Neural cell (in vitro differentiated cells): ENCODE measurements around the gene HEXIM2. TPM values are rescaled to one million over a fixed set of nuclear protein-coding genes. Genes with fewer than 3 reads are reported as not detected.

Experiments used
- H2AFZ ChIP-seq: fragments of 200-600, 300-800 bp; sonication (generic), shearing (Covaris generic); 2 replicates; pipeline ENCODE4 v1.6.0; 2014; ENCODE audit warnings: low read depth, mild to moderate bottlenecking, antibody characterized with exemption, low read length, moderate library complexity
- H3F3A ChIP-seq: fragments of 200-600 bp; shearing (Covaris generic); 2 replicates; pipeline ENCODE4 v1.6.1; 2016; ENCODE audit warnings: mild to moderate bottlenecking, moderate library complexity, mixed read lengths, antibody characterized with exemption, low read length; ENCODE audit not compliant: insufficient read depth, poor library complexity, severe bottlenecking
- H3K27ac ChIP-seq: fragments of 200-600, 300-800 bp; sonication (generic), shearing (Covaris generic); 2 replicates; pipeline ENCODE4 v1.5.1; 2014; ENCODE audit warnings: mild to moderate bottlenecking, low read length, moderate library complexity
- H3K27me3 ChIP-seq: fragments of 300-800, 200-600 bp; sonication (generic), shearing (Covaris generic); 2 replicates; pipeline ENCODE4 v1.6.0; 2014; ENCODE audit warnings: mild to moderate bottlenecking, low read depth, low read length, moderate library complexity; ENCODE audit not compliant: insufficient read depth
- H3K36me3 ChIP-seq: fragments of 300-800, 200-600 bp; sonication (generic), shearing (Covaris generic); 2 replicates; pipeline ENCODE4 v1.5.1; 2014; ENCODE audit warnings: mild to moderate bottlenecking, antibody characterized with exemption, low read length, moderate library complexity; ENCODE audit not compliant: insufficient read depth
- H3K4me2 ChIP-seq: fragments of 300-800, 200-600 bp; sonication (generic), shearing (Covaris generic); 2 replicates; pipeline ENCODE4 v1.6.0; 2014; ENCODE audit warnings: mild to moderate bottlenecking, low read length
- H3K4me3 ChIP-seq: fragments of 300-800, 200-600 bp; sonication (generic), shearing (Covaris generic); 2 replicates; pipeline ENCODE4 v1.5.1; 2014; ENCODE audit warnings: mild to moderate bottlenecking, low read length, moderate library complexity
- H3K79me2 ChIP-seq: fragments of 200-600 bp; shearing (Covaris generic); replicated peaks from 2 replicates; pipeline ENCODE4 v1.6.0; 2014; ENCODE audit warnings: mild to moderate bottlenecking, low read length, moderate library complexity; ENCODE audit not compliant: insufficient read depth
- H3K9ac ChIP-seq: fragments of 300-800, 200-600 bp; sonication (generic), shearing (Covaris generic); 2 replicates; pipeline ENCODE4 v1.6.1; 2016; ENCODE audit warnings: mild to moderate bottlenecking, low read length, mixed read lengths
- H3K9me2 ChIP-seq: fragments of 200-600 bp; shearing (Covaris generic); 2 replicates; pipeline ENCODE4 v1.6.1; 2016; ENCODE audit warnings: mild to moderate bottlenecking, low read length, mixed read lengths; ENCODE audit not compliant: insufficient read depth
- H3K9me3 ChIP-seq: fragments of 200-600, 300-800 bp; sonication (generic), shearing (Covaris generic); 2 replicates; pipeline ENCODE4 v1.6.1; 2016; ENCODE audit warnings: mild to moderate bottlenecking, mixed run types, low read length, moderate library complexity, mixed read lengths
- H4K20me1 ChIP-seq: fragments of 200-600 bp; shearing (Covaris generic); 2 replicates; pipeline ENCODE4 v1.6.1; 2016; ENCODE audit warnings: mild to moderate bottlenecking, mixed run types; ENCODE audit not compliant: insufficient read depth
- EP300 ChIP-seq: fragments of 450-650 bp; conservative IDR thresholded peaks from 2 replicates; pipeline ENCODE4 v1.6.1; 2014; ENCODE audit warnings: antibody characterized with exemption, mild to moderate bottlenecking, moderate library complexity; ENCODE audit not compliant: poor library complexity, severe bottlenecking
- EZH2 ChIP-seq: fragments of 200-600, 300-800 bp; shearing (Covaris generic), sonication (generic); IDR thresholded peaks from 2 replicates; pipeline ENCODE4 v1.6.1; 2014; ENCODE audit warnings: antibody characterized with exemption, low read length, borderline replicate concordance, mild to moderate bottlenecking; ENCODE audit not compliant: insufficient read depth, poor library complexity, severe bottlenecking
- MXI1 ChIP-seq: fragments of 450-650 bp; conservative IDR thresholded peaks from 2 replicates; pipeline ENCODE4 v1.6.1; 2014; ENCODE audit warnings: antibody characterized with exemption, mild to moderate bottlenecking; ENCODE audit not compliant: poor library complexity, severe bottlenecking
- POLR2AphosphoS5 ChIP-seq: IDR thresholded peaks from 2 replicates; pipeline ENCODE4 v1.6.1; 2012
- RAD21 ChIP-seq: fragments of 450-650 bp; conservative IDR thresholded peaks from 2 replicates; pipeline ENCODE4 v1.6.1; 2014; ENCODE audit warnings: antibody characterized with exemption, mild to moderate bottlenecking, moderate library complexity
- SMC3 ChIP-seq: fragments of 450-650 bp; conservative IDR thresholded peaks from 2 replicates; pipeline ENCODE4 v1.6.1; 2014; ENCODE audit warnings: antibody characterized with exemption, mild to moderate bottlenecking, moderate library complexity; ENCODE audit not compliant: poor library complexity
- TAF1 ChIP-seq: IDR thresholded peaks from 2 replicates; pipeline ENCODE4 v1.6.1; 2012; ENCODE audit warnings: low read depth
- polyA plus RNA-seq: library from polyadenylated mRNA; depleted of rRNA; stranded (reverse); fragments of >200 nt; gene quantifications from 2 replicates; pipeline ENCODE4 v1.2.3, GENCODE V29; 2014
- TF ChIP-seq, protein P1 (sequence below): IDR thresholded peaks from 2 replicates; pipeline ENCODE4 v1.6.1; 2012; ENCODE audit warnings: borderline replicate concordance
- TF ChIP-seq, protein P2 (sequence below): fragments of 450-650 bp; IDR thresholded peaks from 2 replicates; pipeline ENCODE4 v1.5.1; 2014; ENCODE audit warnings: antibody characterized with exemption, mild to moderate bottlenecking, moderate library complexity; ENCODE audit not compliant: poor library complexity, severe bottlenecking

HEXIM2 gene
- polyA plus RNA-seq, 1 donor from 2014 or later: 13.9 TPM

DNA sequence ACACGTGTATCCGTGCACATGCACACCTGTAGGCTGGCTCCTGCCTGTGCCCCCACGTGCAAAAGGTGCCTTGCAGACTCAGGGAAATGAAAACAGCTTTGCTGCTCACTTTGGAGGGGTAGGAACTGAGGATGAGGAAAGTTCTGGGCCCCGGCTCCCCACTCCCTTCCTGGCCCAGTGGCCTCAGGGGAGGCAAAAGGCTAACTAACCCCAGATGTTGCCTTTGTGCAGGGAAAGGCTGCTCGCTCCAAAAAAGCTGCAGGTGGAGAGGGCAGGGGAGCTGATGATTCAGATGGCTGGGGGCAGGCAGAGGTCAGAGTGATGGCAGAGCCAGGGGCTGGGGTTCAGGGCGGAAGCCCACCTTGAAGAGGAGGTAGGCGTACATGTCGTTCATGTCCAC is 41.7 kb upstream of the HEXIM2 start:
- H3K36me3 ChIP-seq: no peaks in the 10 kb centered on the region
- H3K27ac ChIP-seq: no peak overlapping the region
- H3K27me3 ChIP-seq: no peaks in the 10 kb centered on the region
- no peak overlapping the region for H2AFZ ChIP-seq
- no peaks in the 10 kb centered on the region for H3K9me3 ChIP-seq
- no peak overlapping the region for H3K4me2 ChIP-seq
- no peaks in the 10 kb centered on the region for H4K20me1 ChIP-seq
- H3K4me3 ChIP-seq: no peak overlapping the region
- no peaks in the 10 kb centered on the region for H3K9me2 ChIP-seq
- H3K79me2 ChIP-seq: no peaks in the 10 kb centered on the region
- no peaks in the 10 kb centered on the region for H3F3A ChIP-seq
- no peak for TF ChIP-seq EZH2
- no peak for TF ChIP-seq POLR2AphosphoS5
- no peak for TF ChIP-seq SMC3
- TF ChIP-seq TAF1: no peak
- no peak for TF ChIP-seq MXI1
- TF ChIP-seq, protein P1, sequence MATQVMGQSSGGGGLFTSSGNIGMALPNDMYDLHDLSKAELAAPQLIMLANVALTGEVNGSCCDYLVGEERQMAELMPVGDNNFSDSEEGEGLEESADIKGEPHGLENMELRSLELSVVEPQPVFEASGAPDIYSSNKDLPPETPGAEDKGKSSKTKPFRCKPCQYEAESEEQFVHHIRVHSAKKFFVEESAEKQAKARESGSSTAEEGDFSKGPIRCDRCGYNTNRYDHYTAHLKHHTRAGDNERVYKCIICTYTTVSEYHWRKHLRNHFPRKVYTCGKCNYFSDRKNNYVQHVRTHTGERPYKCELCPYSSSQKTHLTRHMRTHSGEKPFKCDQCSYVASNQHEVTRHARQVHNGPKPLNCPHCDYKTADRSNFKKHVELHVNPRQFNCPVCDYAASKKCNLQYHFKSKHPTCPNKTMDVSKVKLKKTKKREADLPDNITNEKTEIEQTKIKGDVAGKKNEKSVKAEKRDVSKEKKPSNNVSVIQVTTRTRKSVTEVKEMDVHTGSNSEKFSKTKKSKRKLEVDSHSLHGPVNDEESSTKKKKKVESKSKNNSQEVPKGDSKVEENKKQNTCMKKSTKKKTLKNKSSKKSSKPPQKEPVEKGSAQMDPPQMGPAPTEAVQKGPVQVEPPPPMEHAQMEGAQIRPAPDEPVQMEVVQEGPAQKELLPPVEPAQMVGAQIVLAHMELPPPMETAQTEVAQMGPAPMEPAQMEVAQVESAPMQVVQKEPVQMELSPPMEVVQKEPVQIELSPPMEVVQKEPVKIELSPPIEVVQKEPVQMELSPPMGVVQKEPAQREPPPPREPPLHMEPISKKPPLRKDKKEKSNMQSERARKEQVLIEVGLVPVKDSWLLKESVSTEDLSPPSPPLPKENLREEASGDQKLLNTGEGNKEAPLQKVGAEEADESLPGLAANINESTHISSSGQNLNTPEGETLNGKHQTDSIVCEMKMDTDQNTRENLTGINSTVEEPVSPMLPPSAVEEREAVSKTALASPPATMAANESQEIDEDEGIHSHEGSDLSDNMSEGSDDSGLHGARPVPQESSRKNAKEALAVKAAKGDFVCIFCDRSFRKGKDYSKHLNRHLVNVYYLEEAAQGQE: no peak
- TF ChIP-seq RAD21: no peak
- TF ChIP-seq, protein P2, sequence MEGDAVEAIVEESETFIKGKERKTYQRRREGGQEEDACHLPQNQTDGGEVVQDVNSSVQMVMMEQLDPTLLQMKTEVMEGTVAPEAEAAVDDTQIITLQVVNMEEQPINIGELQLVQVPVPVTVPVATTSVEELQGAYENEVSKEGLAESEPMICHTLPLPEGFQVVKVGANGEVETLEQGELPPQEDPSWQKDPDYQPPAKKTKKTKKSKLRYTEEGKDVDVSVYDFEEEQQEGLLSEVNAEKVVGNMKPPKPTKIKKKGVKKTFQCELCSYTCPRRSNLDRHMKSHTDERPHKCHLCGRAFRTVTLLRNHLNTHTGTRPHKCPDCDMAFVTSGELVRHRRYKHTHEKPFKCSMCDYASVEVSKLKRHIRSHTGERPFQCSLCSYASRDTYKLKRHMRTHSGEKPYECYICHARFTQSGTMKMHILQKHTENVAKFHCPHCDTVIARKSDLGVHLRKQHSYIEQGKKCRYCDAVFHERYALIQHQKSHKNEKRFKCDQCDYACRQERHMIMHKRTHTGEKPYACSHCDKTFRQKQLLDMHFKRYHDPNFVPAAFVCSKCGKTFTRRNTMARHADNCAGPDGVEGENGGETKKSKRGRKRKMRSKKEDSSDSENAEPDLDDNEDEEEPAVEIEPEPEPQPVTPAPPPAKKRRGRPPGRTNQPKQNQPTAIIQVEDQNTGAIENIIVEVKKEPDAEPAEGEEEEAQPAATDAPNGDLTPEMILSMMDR: no peak
- no peak for TF ChIP-seq EP300
- H3K9ac ChIP-seq: no peak overlapping the region

DNA sequence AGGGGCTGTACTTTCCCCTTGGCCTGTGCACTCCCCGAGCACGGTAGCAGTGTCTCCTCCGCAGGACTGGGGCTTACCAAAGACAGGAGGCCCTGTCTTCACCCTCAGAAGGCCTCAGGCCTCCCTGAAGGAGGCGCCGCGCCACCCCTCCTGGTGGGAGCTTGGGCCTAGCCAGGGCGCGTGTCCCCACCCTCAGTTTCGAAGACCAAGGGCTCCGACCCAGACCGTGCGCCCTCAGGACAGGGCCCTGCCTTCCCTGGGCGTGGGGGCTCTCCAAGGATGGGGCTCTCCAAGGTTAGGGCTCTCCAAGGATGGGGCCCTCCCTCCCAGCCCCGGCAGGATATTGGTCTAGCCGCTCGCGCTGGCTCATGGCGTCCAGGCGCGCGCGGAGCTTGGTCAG is 41.1 kb upstream of the HEXIM2 start:
- Histone ChIP-seq H4K20me1 (no peaks in the 10 kb centered on the region), H2AFZ (no peak overlapping the region), H3K4me2 (no peak overlapping the region), H3K9ac (no peak overlapping the region), H3K79me2 (no peaks in the 10 kb centered on the region), H3K4me3 (no peak overlapping the region), H3K9me3 (no peaks in the 10 kb centered on the region), H3K9me2 (no peaks in the 10 kb centered on the region), H3K36me3 (no peaks in the 10 kb centered on the region), H3K27me3 (no peaks in the 10 kb centered on the region), H3F3A (no peaks in the 10 kb centered on the region), H3K27ac (no peak overlapping the region)
- TF ChIP-seq EP300: no peak
- no peak for TF ChIP-seq POLR2AphosphoS5
- TF ChIP-seq EZH2: no peak
- TF ChIP-seq TAF1: no peak

DNA sequence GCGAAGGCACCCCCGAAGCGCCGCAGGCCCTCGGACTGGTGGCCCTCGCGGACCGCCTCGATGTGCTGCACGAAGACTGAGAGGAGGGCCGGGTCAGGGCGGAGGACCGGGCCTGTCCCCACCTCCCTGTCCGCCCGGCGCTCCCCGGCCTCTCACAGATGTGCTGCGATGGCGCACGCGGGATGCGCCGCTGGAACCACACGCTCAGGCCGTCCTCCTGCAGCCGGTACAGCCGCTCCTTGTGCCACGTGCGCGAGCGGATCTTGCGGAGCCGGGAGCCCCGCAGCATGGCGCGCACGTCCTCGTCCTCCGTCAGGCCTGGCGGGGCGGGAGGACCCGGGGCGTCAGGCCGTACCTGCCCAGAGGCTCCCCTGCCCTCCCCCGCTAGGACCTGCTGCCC is 40.6 kb upstream of the HEXIM2 start:
- Histone ChIP-seq H4K20me1 (no peaks in the 10 kb centered on the region), H3K79me2 (no peaks in the 10 kb centered on the region), H3F3A (no peaks in the 10 kb centered on the region), H3K36me3 (no peaks in the 10 kb centered on the region), H3K4me3 (no peak overlapping the region), H3K27ac (no peak overlapping the region), H3K9me2 (no peaks in the 10 kb centered on the region), H2AFZ (no peak overlapping the region), H3K9me3 (no peaks in the 10 kb centered on the region), H3K4me2 (no peak overlapping the region), H3K27me3 (no peaks in the 10 kb centered on the region), H3K9ac (no peak overlapping the region)
- TF ChIP-seq EZH2 (no peak), SMC3 (no peak), EP300 (no peak), TAF1 (no peak), POLR2AphosphoS5 (no peak), MXI1 (no peak), RAD21 (no peak)
- TF ChIP-seq, protein P1: no peak
- TF ChIP-seq, protein P2: no peak
